RPMI7951 (cell line): ENCODE measurements around the gene TMEM131L. TPM values are rescaled to one million over a fixed set of nuclear protein-coding genes. Genes with fewer than 3 reads are reported as not detected.
"Not testable (repeated sequence)": the region's sequence is repeated elsewhere in the genome, so short reads cannot be mapped to it uniquely, and the experiment has no call there.

ENCODE experiments used
- DNase-seq: peaks from one replicate; pipeline ENCODE4 v3.0.0-alpha.2; 2012; ENCODE audit warnings: low read depth
- total RNA-seq: library from RNA; depleted of rRNA; stranded (reverse); fragments of >200 nt; shearing (Covaris generic); gene quantifications from 2 replicates; pipeline ENCODE4 v1.2.3, GENCODE V29; 2014

The TMEM131L gene
- total RNA-seq, 1 experiment from 2014 or later: 11.7 TPM

- peak; percentile 76 for DNase-seq
Measured at GRCh38 chr4:153573881-153574802, 108.0 kb downstream of the TMEM131L start.

GRCh38 chr4:153576443-153576774 lies 110.2 kb downstream of the TMEM131L start:
- DNase-seq: no peak

GRCh38 chr4:153577053-153577452 lies 110.9 kb downstream of the TMEM131L start:
- DNase-seq: no peak

- DNase-seq: no peak
Measured at GRCh38 chr4:153579410-153579809, 113.2 kb downstream of the TMEM131L start.

GRCh38 chr4:153579872-153580271 lies 113.7 kb downstream of the TMEM131L start:
- DNase-seq: no peak

GRCh38 chr4:153582954-153583702 lies 117.0 kb downstream of the TMEM131L start:
- DNase-seq: no peak

- DNase-seq: no peak
Measured at GRCh38 chr4:153585026-153585425, 118.9 kb downstream of the TMEM131L start.

- no peak for DNase-seq
Measured at GRCh38 chr4:153589703-153590595, 123.8 kb downstream of the TMEM131L start.

GRCh38 chr4:153591441-153591840 lies 125.3 kb downstream of the TMEM131L start:
- no peak for DNase-seq

GRCh38 chr4:153592064-153592463 lies 125.9 kb downstream of the TMEM131L start:
- DNase-seq: no peak

- DNase-seq: no peak
Measured at GRCh38 chr4:153593161-153593560, 127.0 kb downstream of the TMEM131L start.

- DNase-seq: peak; percentile 7
Measured at GRCh38 chr4:153594210-153594609, 128.1 kb downstream of the TMEM131L start.

GRCh38 chr4:153595894-153596601 lies 129.9 kb downstream of the TMEM131L start:
- no peak for DNase-seq

GRCh38 chr4:153602758-153603157 lies 136.6 kb downstream of the TMEM131L start:
- no peak for DNase-seq

GRCh38 chr4:153603258-153603657 lies 137.1 kb downstream of the TMEM131L start:
- DNase-seq: no peak

GRCh38 chr4:153603835-153604234 lies 137.7 kb downstream of the TMEM131L start:
- DNase-seq: no peak

- DNase-seq: not testable (repeated sequence)
Measured at GRCh38 chr4:153609070-153609469, 142.9 kb downstream of the TMEM131L start.

- no peak for DNase-seq
Measured at GRCh38 chr4:153610623-153611376, 144.6 kb downstream of the TMEM131L start.

GRCh38 chr4:153611679-153612078 lies 145.5 kb downstream of the TMEM131L start:
- peak; percentile 41 for DNase-seq

GRCh38 chr4:153612878-153613277 lies 146.7 kb downstream of the TMEM131L start:
- no peak for DNase-seq
